Heart left ventricle (tissue), 16 donors: ENCODE results near the gene TNKS2. TPM values are rescaled to one million over a fixed set of nuclear protein-coding genes. Genes with fewer than 3 reads are reported as not detected.

Experiments
- ATAC-seq, 4 donors: fragments of 200-7000 bp; cut with Tn5 transposase; one replicate each; pipeline ENCODE4 v1.9.1; 2020 to 2022; ENCODE audit warnings: moderate library complexity in 4 of 4, mild to moderate bottlenecking in 3 of 4, moderate number of reproducible peaks in 1 of 4
- DNase-seq, 5 donors: peaks; one replicate each; pipeline ENCODE4 v3.0.0-alpha.2; 2020
- H3K27ac ChIP-seq, 12 donors: fragments of 200-600 bp; sonication (generic) in 4 of 12; one replicate each; pipeline versions ENCODE4 v1.5.0 to v1.8.0; 2016 to 2022; ENCODE audit warnings: mild to moderate bottlenecking in 2 of 12
- H3K27me3 ChIP-seq, 9 donors: fragments of 200-600 bp; sonication (generic) in 2 of 9; one replicate each; pipeline versions ENCODE4 v1.5.1 to v1.8.0; 2016 to 2022; ENCODE audit warnings: mild to moderate bottlenecking in 3 of 9
- H3K36me3 ChIP-seq, 9 donors: fragments of 200-600 bp; sonication (generic) in 2 of 9; one replicate each; pipeline versions ENCODE4 v1.5.0 to v1.8.0; 2018 to 2022; ENCODE audit warnings: mild to moderate bottlenecking in 2 of 9
- H3K4me1 ChIP-seq, 12 donors: fragments of 200-600 bp; sonication (generic) in 4 of 12; one replicate each; pipeline versions ENCODE4 v1.5.0 to v1.8.0; 2016 to 2022; ENCODE audit warnings: mild to moderate bottlenecking in 3 of 12
- H3K4me3 ChIP-seq, 12 donors: fragments of 200-600 bp; sonication (generic) in 4 of 12; one replicate each; pipeline versions ENCODE4 v1.5.0 to v1.8.0; 2017 to 2022; ENCODE audit warnings: mild to moderate bottlenecking in 9 of 12, moderate library complexity in 4 of 12
- H3K9me3 ChIP-seq, 12 donors: fragments of 200-600 bp; sonication (generic) in 4 of 12; one replicate each; pipeline versions ENCODE4 v1.5.0 to v1.8.0; 2016 to 2022; ENCODE audit warnings: mild to moderate bottlenecking in 1 of 12
- POLR2A ChIP-seq, 2 donors: fragments of 450-650 bp; IDR thresholded peaks; one replicate each; pipeline ENCODE4 v1.6.1; 2017; ENCODE audit warnings: antibody characterized with exemption in 2 of 2, mild to moderate bottlenecking in 2 of 2, moderate library complexity in 2 of 2
- WGBS, 4 donors: extraction: QIAGEN DNeasy Blood & Tissue Kit in 2 of 4; methylation state at CpG; one replicate each; pipeline versions ENCODE4 v1.1.5 to v1.1.7; 2013 to 2018; 5-methylcytosine and 5-hydroxymethylcytosine counted together
- intact Hi-C, 10 donors: fragments of 100-400 bp; cut with DNase I; formaldehyde crosslinking; loops; one replicate each; pipeline versions ENCODE4 v1.11.1 to v1.14.2; 2022
- polyA plus RNA-seq, 2 donors: library from polyadenylated mRNA; stranded (reverse); fragments of 200-250 nt; gene quantifications; one replicate each; pipeline ENCODE4 v1.2.3, GENCODE V29; 2013
- total RNA-seq, 9 donors: library from RNA; depleted of rRNA in 2 of 9; stranded (reverse); fragments of >200 nt in 2 of 9; fragmentation: NEBNext Ultra II Directional in 3 of 9; extraction: Animal tissue kit (Norgen Biotek cat#: 25700) in 3 of 9; gene quantifications; one replicate each; pipeline versions ENCODE4 v1.1.0 to v1.2.4, GENCODE V29; 2016 to 2023
- TF ChIP-seq, protein P1 (sequence below), 12 donors: fragments of 200-600 bp; sonication (generic) in 4 of 12; IDR thresholded peaks; one replicate each; pipeline versions ENCODE4 v1.5.0 to v1.8.0; 2018 to 2022; ENCODE audit warnings: antibody characterized with exemption in 12 of 12, mild to moderate bottlenecking in 5 of 12
- donor health status: ischemic (EF 13 %, LVEDD 7.1; RV severe dilation, severe dysfunction).
- donor health status: healthy with polysubstance abuse.
- donor health status: DM: no; HTN: yes; CAD: no.
- donor health status: DM: no; HTN: no; CAD: no.
- donor health status: ischemic (EF 25% LVEDD 6.9; RV normal size, moderate dysfunction).
- donor health status: ischemic (EF 25% LVEDD 5.7; RV mildly dilated, moderate dysfunction).
- donor health status: healthy.
- donor health status: DM: yes; HTN: yes; CAD: no.
- donor health status: ischemic (EF 35%, LVEDD 5.7; RV mildly dilated, moderate dysfunction).
- donor health status: nonischemic (EF 11% LVEDD 7.7; RV severe dilation, severe dysfunction).
- donor health status: DM: yes; HTN: yes; CAD: no.
- donor health status: PGD.
- donor health status: ischemic (EF 29% LVEDD 5.4; RV normal size, mild dysfunction).
- donor health status: nonischemic (EF 23%, LVEDD 6.1; RV moderate dilation, normal function).

TNKS2 gene
- total and polyA plus RNA-seq, 11 donors: 4.0 to 24.7 (median 13.9) TPM

GRCh38 chr10:91779011-91779605 is 19.1 kb upstream of the TNKS2 start:
- no peak overlapping the region for H3K27ac ChIP-seq
- intact Hi-C loops: no loop called here
- no peaks in the 10 kb centered on the region for H3K36me3 ChIP-seq
- peaks cover 0 to 9% (median 0%) of the 10 kb centered on the region in 9 donors for H3K27me3 ChIP-seq
- no peaks in the 10 kb centered on the region for H3K9me3 ChIP-seq
- 85 to 96% (median 92%) methylated on average over 1 of the region's 1 CpG for WGBS, 4 donors
- TF ChIP-seq, protein P1, sequence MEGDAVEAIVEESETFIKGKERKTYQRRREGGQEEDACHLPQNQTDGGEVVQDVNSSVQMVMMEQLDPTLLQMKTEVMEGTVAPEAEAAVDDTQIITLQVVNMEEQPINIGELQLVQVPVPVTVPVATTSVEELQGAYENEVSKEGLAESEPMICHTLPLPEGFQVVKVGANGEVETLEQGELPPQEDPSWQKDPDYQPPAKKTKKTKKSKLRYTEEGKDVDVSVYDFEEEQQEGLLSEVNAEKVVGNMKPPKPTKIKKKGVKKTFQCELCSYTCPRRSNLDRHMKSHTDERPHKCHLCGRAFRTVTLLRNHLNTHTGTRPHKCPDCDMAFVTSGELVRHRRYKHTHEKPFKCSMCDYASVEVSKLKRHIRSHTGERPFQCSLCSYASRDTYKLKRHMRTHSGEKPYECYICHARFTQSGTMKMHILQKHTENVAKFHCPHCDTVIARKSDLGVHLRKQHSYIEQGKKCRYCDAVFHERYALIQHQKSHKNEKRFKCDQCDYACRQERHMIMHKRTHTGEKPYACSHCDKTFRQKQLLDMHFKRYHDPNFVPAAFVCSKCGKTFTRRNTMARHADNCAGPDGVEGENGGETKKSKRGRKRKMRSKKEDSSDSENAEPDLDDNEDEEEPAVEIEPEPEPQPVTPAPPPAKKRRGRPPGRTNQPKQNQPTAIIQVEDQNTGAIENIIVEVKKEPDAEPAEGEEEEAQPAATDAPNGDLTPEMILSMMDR (IDR thresholded peaks at IDR 0.05): no peak
- no peak for TF ChIP-seq POLR2A (IDR thresholded peaks at IDR 0.05)
- no peak overlapping the region for H3K4me3 ChIP-seq
- no peaks in the 10 kb centered on the region for H3K4me1 ChIP-seq
- DNase-seq (no peak), ATAC-seq (no peak)

GRCh38 chr10:91782539-91782938 is 15.7 kb upstream of the TNKS2 start:
- 97 to 100% (median 99%) methylated on average over 1 of the region's 1 CpG for WGBS, 4 donors
- Histone ChIP-seq H3K27me3 (peaks cover 0 to under 1% (median 0%) of the 10 kb centered on the region in 9 donors), H3K36me3 (no peaks in the 10 kb centered on the region), H3K27ac (no peak overlapping the region), H3K9me3 (no peaks in the 10 kb centered on the region), H3K4me3 (no peak overlapping the region), H3K4me1 (no peaks in the 10 kb centered on the region)
- no peak for DNase-seq
- intact Hi-C loops: no loop called here
- TF ChIP-seq, protein P1 (IDR thresholded peaks at IDR 0.05): no peak
- TF ChIP-seq POLR2A (IDR thresholded peaks at IDR 0.05): no peak
- no peak for ATAC-seq

DNA sequence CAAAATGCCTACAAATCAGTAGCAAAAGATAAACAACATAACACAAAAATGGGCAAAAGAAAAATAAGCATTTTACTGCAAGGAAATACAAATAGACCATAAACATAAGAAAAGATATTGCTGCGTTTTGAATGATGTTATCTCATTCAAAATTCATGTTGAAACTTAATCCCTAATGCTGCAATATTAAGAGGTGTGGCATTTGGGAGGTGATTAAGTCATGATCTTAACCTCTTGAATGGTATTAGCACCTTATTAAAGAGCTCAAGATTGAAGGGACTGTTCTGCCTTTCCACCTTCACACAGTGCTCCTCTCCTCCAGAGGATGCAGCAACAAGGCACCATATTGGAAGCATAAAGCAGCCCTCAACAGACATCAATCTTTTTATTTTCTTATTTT is 12.4 kb upstream of the TNKS2 start:
- H3K27me3 ChIP-seq: no peaks in the 10 kb centered on the region
- no peak overlapping the region for H3K27ac ChIP-seq
- WGBS, 4 donors: 62 to 80% (median 73%) methylated on average over 1 of the region's 1 CpG
- H3K9me3 ChIP-seq: no peaks in the 10 kb centered on the region
- intact Hi-C loops: no loop called here
- DNase-seq: no peak
- no peaks in the 10 kb centered on the region for H3K36me3 ChIP-seq
- no peak overlapping the region for H3K4me3 ChIP-seq
- no peak for ATAC-seq
- H3K4me1 ChIP-seq: peaks cover 0 to 2% (median 0%) of the 10 kb centered on the region in 12 donors
- TF ChIP-seq POLR2A (IDR thresholded peaks at IDR 0.05): no peak
- TF ChIP-seq, protein P1 (IDR thresholded peaks at IDR 0.05): no peak

- WGBS, 4 donors: 93 to 100% (median 95%) methylated on average over 2 of the region's 2 CpGs
- ATAC-seq: no peak
These were observed 11.0 kb upstream of the TNKS2 start for GRCh38 chr10:91787258-91787657.

More at GRCh38 chr10:91787258-91787657, 11.0 kb upstream of the TNKS2 start:
- DNase-seq: no peak
- TF ChIP-seq POLR2A (IDR thresholded peaks at IDR 0.05): no peak
- TF ChIP-seq, protein P1 (IDR thresholded peaks at IDR 0.05): no peak
- intact Hi-C loops: no loop called here
- Histone ChIP-seq H3K27me3 (no peaks in the 10 kb centered on the region), H3K4me1 (peaks cover 0 to 2% (median 0%) of the 10 kb centered on the region in 12 donors), H3K4me3 (no peak overlapping the region), H3K9me3 (no peaks in the 10 kb centered on the region), H3K36me3 (no peaks in the 10 kb centered on the region), H3K27ac (no peak overlapping the region)
